MM.1S (cell line): ENCODE measurements around the gene TRABD2B.

Source experiments
- CTCF ChIP-seq: fragments of 300-600 bp; sonication (generic); IDR thresholded peaks from 2 replicates; pipeline ENCODE4 v1.5.1; 2016; ENCODE audit warnings: antibody characterized with exemption, low read length, mixed read lengths
- EZH2 ChIP-seq: fragments of 300-600 bp; sonication (generic); optimal IDR thresholded peaks from 2 replicates; pipeline ENCODE3; 2017; ENCODE audit warnings: low read depth, mild to moderate bottlenecking, antibody characterized with exemption, low read length, mixed read lengths
- EZH2phosphoT487 ChIP-seq: fragments of 300-600 bp; sonication (generic); IDR thresholded peaks from 2 replicates; pipeline ENCODE4 v1.6.1; 2018; ENCODE audit warnings: antibody characterized with exemption, low read length

DNA sequence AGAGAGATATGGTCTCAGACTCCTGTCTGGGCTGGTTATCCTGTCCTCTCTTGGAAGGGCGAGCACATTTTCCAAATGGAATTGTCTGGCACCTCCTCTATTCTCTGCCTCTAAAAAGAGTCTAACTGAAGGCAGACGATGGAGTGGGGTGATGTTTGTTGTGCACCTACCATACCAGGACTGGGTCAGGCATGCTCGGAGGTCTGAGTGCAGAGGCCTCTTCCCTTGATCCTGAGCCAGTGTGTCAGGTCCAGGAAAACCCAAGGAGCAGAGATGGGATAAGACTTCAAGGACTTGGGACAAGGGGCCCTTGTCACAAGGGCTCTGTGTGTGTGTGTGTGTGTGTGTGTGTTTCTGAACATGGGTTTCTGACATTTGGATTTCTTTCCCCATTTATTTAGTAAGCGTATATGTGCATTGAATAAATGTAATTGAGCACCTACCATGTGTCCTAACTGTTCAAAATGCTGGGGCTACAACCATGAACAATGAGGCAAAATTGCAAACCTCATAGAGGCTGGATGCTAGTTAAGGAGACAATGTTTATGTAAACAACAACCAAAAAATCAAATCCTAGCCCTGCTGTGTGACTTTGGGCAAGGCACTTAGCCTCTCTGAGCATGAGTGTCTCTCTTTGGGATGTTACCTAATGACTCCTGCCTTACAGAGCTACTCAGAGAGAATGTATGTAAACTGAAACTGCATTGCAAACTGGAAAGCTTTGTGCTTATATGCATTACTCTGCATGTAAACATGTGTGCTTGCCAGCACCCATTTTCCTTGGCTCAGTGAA is 283.0 kb downstream of the TRABD2B start:
- TF ChIP-seq EZH2: no peak
- no peak for TF ChIP-seq CTCF
- no peak for TF ChIP-seq EZH2phosphoT487
